Esophagus muscularis mucosa (tissue), 3 donors: Measurements from ENCODE around the gene MAGEA1.

Experiments used
- POLR2A ChIP-seq: fragments of 450-650 bp; IDR thresholded peaks from one replicate; pipeline ENCODE4 v1.6.1; 2017; ENCODE audit warnings: antibody characterized with exemption, moderate library complexity, mild to moderate bottlenecking, low read depth
- POLR2AphosphoS5 ChIP-seq, 2 donors: sonication (generic); formaldehyde crosslinking; IDR thresholded peaks; one replicate each; pipeline ENCODE4 v1.6.1; 2017; ENCODE audit warnings: antibody characterized with exemption in 2 of 2
- TF ChIP-seq, protein P1 (sequence below), 3 experiments: fragments of 200-600 bp in 2 of 3; fragments of 450-650 bp in 1 of 3; sonication (generic) in 2 of 3; IDR thresholded peaks; one replicate each; pipeline ENCODE4 v1.5.1; 2017 to 2019; ENCODE audit warnings: antibody characterized with exemption in 3 of 3, mild to moderate bottlenecking in 2 of 3, moderate library complexity in 1 of 3

GRCh38 chrX:153226344-153227185 is 47.5 kb downstream of the MAGEA1 start:
- TF ChIP-seq, protein P1, sequence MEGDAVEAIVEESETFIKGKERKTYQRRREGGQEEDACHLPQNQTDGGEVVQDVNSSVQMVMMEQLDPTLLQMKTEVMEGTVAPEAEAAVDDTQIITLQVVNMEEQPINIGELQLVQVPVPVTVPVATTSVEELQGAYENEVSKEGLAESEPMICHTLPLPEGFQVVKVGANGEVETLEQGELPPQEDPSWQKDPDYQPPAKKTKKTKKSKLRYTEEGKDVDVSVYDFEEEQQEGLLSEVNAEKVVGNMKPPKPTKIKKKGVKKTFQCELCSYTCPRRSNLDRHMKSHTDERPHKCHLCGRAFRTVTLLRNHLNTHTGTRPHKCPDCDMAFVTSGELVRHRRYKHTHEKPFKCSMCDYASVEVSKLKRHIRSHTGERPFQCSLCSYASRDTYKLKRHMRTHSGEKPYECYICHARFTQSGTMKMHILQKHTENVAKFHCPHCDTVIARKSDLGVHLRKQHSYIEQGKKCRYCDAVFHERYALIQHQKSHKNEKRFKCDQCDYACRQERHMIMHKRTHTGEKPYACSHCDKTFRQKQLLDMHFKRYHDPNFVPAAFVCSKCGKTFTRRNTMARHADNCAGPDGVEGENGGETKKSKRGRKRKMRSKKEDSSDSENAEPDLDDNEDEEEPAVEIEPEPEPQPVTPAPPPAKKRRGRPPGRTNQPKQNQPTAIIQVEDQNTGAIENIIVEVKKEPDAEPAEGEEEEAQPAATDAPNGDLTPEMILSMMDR (IDR thresholded peaks at IDR 0.05): no peak
- TF ChIP-seq POLR2AphosphoS5 (IDR thresholded peaks at IDR 0.05): no peak
- no peak for TF ChIP-seq POLR2A
